Uterus (tissue), 4 donors: ENCODE measurements around the gene DCPS. TPM values are rescaled to one million over a fixed set of nuclear protein-coding genes. Genes with fewer than 3 reads are reported as not detected.
"Not testable (repeated sequence)": the region's sequence is repeated elsewhere in the genome, so short reads cannot be mapped to it uniquely, and the experiment has no call there.

Source experiments
- DNase-seq, 2 donors: peaks; one replicate each; pipeline ENCODE4 v3.0.0-alpha.2; 2019 to 2020
- H3K27ac ChIP-seq, 2 donors: fragments of 200-600 bp; sonication (generic); 1 replicate in 1 of 2; 2 replicates in 1 of 2; pipeline ENCODE4 v1.5.1; 2016 to 2018
- H3K27me3 ChIP-seq, 2 donors: fragments of 200-600 bp; sonication (generic); one replicate each; pipeline ENCODE4 v1.5.1; 2018 to 2019; ENCODE audit warnings: control low read depth in 1 of 2
- H3K36me3 ChIP-seq, 2 donors: fragments of 200-600 bp; sonication (generic); one replicate each; pipeline ENCODE4 v1.5.1; 2019; ENCODE audit warnings: control low read depth in 1 of 2
- H3K4me1 ChIP-seq, 2 donors: fragments of 200-600 bp; sonication (generic); one replicate each; pipeline ENCODE4 v1.5.1; 2018 to 2019; ENCODE audit warnings: control low read depth in 1 of 2
- H3K4me3 ChIP-seq, 2 donors: fragments of 200-600 bp; sonication (generic); 1 replicate in 1 of 2; 2 replicates in 1 of 2; pipeline ENCODE4 v1.5.1; 2018 to 2019; ENCODE audit warnings: mild to moderate bottlenecking in 1 of 2
- H3K9me3 ChIP-seq, 2 donors: fragments of 200-600 bp; sonication (generic); one replicate each; pipeline ENCODE4 v1.5.1; 2019; ENCODE audit warnings: control low read depth in 1 of 2
- CTCF ChIP-seq, 4 experiments: fragments of 200-600 bp in 2 of 4; fragments of 450-650 bp in 2 of 4; sonication (generic) in 2 of 4; IDR thresholded peaks; one replicate each; pipeline ENCODE4 v1.5.1; 2016 to 2019; ENCODE audit warnings: antibody characterized with exemption in 4 of 4, mild to moderate bottlenecking in 2 of 4, moderate library complexity in 1 of 4
- POLR2A ChIP-seq, 2 donors: fragments of 450-650 bp; IDR thresholded peaks; one replicate each; pipeline ENCODE4 v1.6.1; 2016; ENCODE audit warnings: antibody characterized with exemption in 2 of 2, mild to moderate bottlenecking in 1 of 2, moderate library complexity in 1 of 2
- intact Hi-C: fragments of 100-400 bp; cut with DNase I; formaldehyde crosslinking; loops from one replicate; pipeline ENCODE4 v1.15.1; 2023; ENCODE audit warnings: low total_unique reads
- total RNA-seq, 4 donors: library from RNA; depleted of rRNA in 3 of 4; stranded (reverse); fragments of >200 nt in 3 of 4; gene quantifications; one replicate each; pipeline versions ENCODE4 v1.1.0 to v1.2.4, GENCODE V29; 2014 to 2023
- donor health status: DM: yes; HTN: yes; CAD: no.

Gene DCPS
- total RNA-seq, 4 donors from 2014 or later, result 6.4 to 19.7 (median 13.0) TPM

- Histone ChIP-seq H3K4me1 (no peaks in the 10 kb centered on the region), H3K27ac (peak overlapping the region; percentile 94 to 97)
- intact Hi-C loops, result no loop called here
Measured at GRCh38 chr11:126304457-126305075, 706 bp downstream of the DCPS start.

GRCh38 chr11:126305699-126306098 is 1.8 kb downstream of the DCPS start:
- no peaks in the 10 kb centered on the region for H3K27me3 ChIP-seq
- H3K4me3 ChIP-seq, result no peak overlapping the region
- intact Hi-C loops, result no loop called here
- no peaks in the 10 kb centered on the region for H3K36me3 ChIP-seq
- TF ChIP-seq CTCF (IDR thresholded peaks at IDR 0.05) (no peak), POLR2A (IDR thresholded peaks at IDR 0.05) (no peak)
- H3K4me1 ChIP-seq, result no peaks in the 10 kb centered on the region
- no peaks in the 10 kb centered on the region for H3K9me3 ChIP-seq
- H3K27ac ChIP-seq, result no peak overlapping the region
- DNase-seq, result no peak

More at GRCh38 chr11:126304457-126305075, 706 bp downstream of the DCPS start:
- Histone ChIP-seq H3K36me3 (no peaks in the 10 kb centered on the region), H3K27me3 (no peaks in the 10 kb centered on the region), H3K4me3 (peak overlapping the region; percentile 55 to 73), H3K9me3 (no peaks in the 10 kb centered on the region)
- TF ChIP-seq CTCF (IDR thresholded peaks at IDR 0.05) (no peak), POLR2A (IDR thresholded peaks at IDR 0.05) (no peak)
- DNase-seq, result no peak

GRCh38 chr11:126307706-126308105 is 3.8 kb downstream of the DCPS start:
- no peak overlapping the region for H3K4me3 ChIP-seq
- no peaks in the 10 kb centered on the region for H3K36me3 ChIP-seq
- no peaks in the 10 kb centered on the region for H3K4me1 ChIP-seq
- no peak for DNase-seq
- H3K9me3 ChIP-seq, result no peaks in the 10 kb centered on the region
- intact Hi-C loops, result no loop called here
- no peak overlapping the region for H3K27ac ChIP-seq
- H3K27me3 ChIP-seq, result no peaks in the 10 kb centered on the region
- TF ChIP-seq POLR2A (IDR thresholded peaks at IDR 0.05) (no peak), CTCF (IDR thresholded peaks at IDR 0.05) (no peak)

- H3K4me3 ChIP-seq, result no peak overlapping the region
- DNase-seq, result no peak
- intact Hi-C loops, result no loop called here
- H3K27me3 ChIP-seq, result no peaks in the 10 kb centered on the region
- no peaks in the 10 kb centered on the region for H3K36me3 ChIP-seq
- TF ChIP-seq POLR2A (IDR thresholded peaks at IDR 0.05), result no peak
- TF ChIP-seq CTCF (IDR thresholded peaks at IDR 0.05), result no peak
- H3K27ac ChIP-seq, result no peak overlapping the region
- H3K4me1 ChIP-seq, result no peaks in the 10 kb centered on the region
- no peaks in the 10 kb centered on the region for H3K9me3 ChIP-seq
Measured at GRCh38 chr11:126308271-126308671, 4.4 kb downstream of the DCPS start.

- intact Hi-C loops, H3K4me1 ChIP-seq, H3K9me3 ChIP-seq, DNase-seq, H3K27ac ChIP-seq, H3K36me3 ChIP-seq, H3K27me3 ChIP-seq, H3K4me3 ChIP-seq: not testable (repeated sequence)
Measured at GRCh38 chr11:126308771-126309170, 4.9 kb downstream of the DCPS start.
